ENCODE measurements around the gene ATG101. TPM values are rescaled to one million over a fixed set of nuclear protein-coding genes. Genes with fewer than 3 reads are reported as not detected.

ATG101 gene
- total and polyA plus RNA-seq, 2 of the 8 experiments (the other 6 are each of a cell fraction or from before 2014, with no cell fraction given) = 49.8 to 55.9 TPM

DNA sequence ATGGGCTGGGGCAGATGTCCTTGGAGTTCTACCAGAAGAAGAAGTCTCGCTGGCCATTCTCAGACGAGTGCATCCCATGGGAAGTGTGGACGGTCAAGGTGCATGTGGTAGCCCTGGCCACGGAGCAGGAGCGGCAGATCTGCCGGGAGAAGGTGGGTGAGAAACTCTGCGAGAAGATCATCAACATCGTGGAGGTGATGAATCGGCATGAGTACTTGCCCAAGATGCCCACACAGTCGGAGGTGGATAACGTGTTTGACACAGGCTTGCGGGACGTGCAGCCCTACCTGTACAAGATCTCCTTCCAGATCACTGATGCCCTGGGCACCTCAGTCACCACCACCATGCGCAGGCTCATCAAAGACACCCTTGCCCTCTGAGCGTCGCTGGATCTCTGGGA is 7.0 kb downstream of the ATG101 start:
- H3K9me3 ChIP-seq (ENCODE audit: insufficient read depth in 2 of 2, low read depth in 1 of 2, low read length in 1 of 2) = no peaks in the 10 kb centered on the region
- peaks cover 11 to 38% (median 20%) of the 10 kb centered on the region in 4 experiments for H3K36me3 ChIP-seq (ENCODE audit: control insufficient read depth in 2 of 4, insufficient read depth in 4 of 4, low read length in 3 of 4)
- no peak for FAIRE-seq
- no peak overlapping the region for H2BK12ac ChIP-seq (ENCODE audit: low read depth, low read length)
- H3K27ac ChIP-seq (ENCODE audit: low read depth, low read length) = no peak overlapping the region
- H3K4me1 ChIP-seq (replicated peaks in 1 of 4; ENCODE audit: control insufficient read depth in 3 of 4, insufficient read depth in 4 of 4, low read length in 3 of 4) = peaks cover 1 to 23% (median 9%) of the 10 kb centered on the region in 4 experiments; a peak in 6 of 7 replicates
- WGBS, 2 experiments (ENCODE audit: extremely low coverage in 1 of 2, insufficient coverage in 1 of 2, insufficient read length in 1 of 2, insufficient replicate concordance in 2 of 2, low coverage in 1 of 2, low lambda C conversion rate in 2 of 2, missing lambda C conversion rate in 1 of 2) = 95% methylated on average over 16 of the region's 16 CpGs; no CpG with 5 or more reads in 1 of the 2 experiments
- peaks cover 11% of the 10 kb centered on the region for H3K79me1 ChIP-seq (ENCODE audit: low read depth, low read length)
- no peak overlapping the region for H3K4me2 ChIP-seq (ENCODE audit: insufficient read depth in 1 of 2, low read depth in 2 of 2, low read length in 2 of 2)
- no peak overlapping the region for H3K4me3 ChIP-seq (ENCODE audit: extremely low read depth in 1 of 4, insufficient read depth in 2 of 4, low read depth in 3 of 4, low read length in 4 of 4)
- no peak overlapping the region for H3K9ac ChIP-seq (replicated peaks in 1 of 4; ENCODE audit: extremely low read depth in 1 of 4, low read depth in 3 of 4, low read length in 3 of 4)
- no peak overlapping the region for H3K14ac ChIP-seq (ENCODE audit: insufficient read length)
- no peak overlapping the region for H2BK20ac ChIP-seq (ENCODE audit: low read length)
- POLR2A ChIA-PET (ENCODE audit: partially characterized antibody) = no interaction called here
- no peak overlapping the region for H3K23ac ChIP-seq (ENCODE audit: insufficient read length)
- H2BK15ac ChIP-seq (ENCODE audit: low read length) = no peak overlapping the region
- H3K79me2 ChIP-seq (ENCODE audit: control insufficient read depth in 1 of 2, insufficient read depth in 2 of 2, low read length in 2 of 2) = peaks cover 0 to 22% of the 10 kb centered on the region in 2 experiments; a peak in 2 of 4 replicates
- H3K27me3 ChIP-seq (replicated peaks in 1 of 4; ENCODE audit: control insufficient read depth in 3 of 4, extremely low read depth in 1 of 4, insufficient read depth in 3 of 4, low read length in 3 of 4) = peaks cover 0 to 14% (median 1%) of the 10 kb centered on the region in 4 experiments; a peak in 5 of 7 replicates
- no peak for DNase-seq (ENCODE audit: low read depth in 1 of 2, low spot score in 2 of 2)
- H4K8ac ChIP-seq (ENCODE audit: extremely low read depth, insufficient read depth, low read length) = no peak overlapping the region
- H2BK5ac ChIP-seq (ENCODE audit: low read depth, low read length) = no peak overlapping the region; the same call in 1 of the 2 replicates
- CTCF ChIA-PET (ENCODE audit: partially characterized antibody) = interaction anchor here (1.2 to 34.1 kb wide), 3 partner anchors 43 to 83 kb away, joined by 3 to 1022 read pairs (median 7); no protein-coding TSS in a partner anchor
- no peak overlapping the region for H4K5ac ChIP-seq (ENCODE audit: insufficient read length, low read depth, low read length)
- TF ChIP-seq CHD2 (IDR thresholded peaks at IDR 0.05; ENCODE audit: low read length) = no peak
- TF ChIP-seq GABPA (IDR thresholded peaks at IDR 0.05; ENCODE audit: borderline replicate concordance, insufficient read depth, low read length) = no peak
- no peak for TF ChIP-seq BACH1 (IDR thresholded peaks at IDR 0.05; ENCODE audit: low read length)
- no peak overlapping the region for H2BK120ac ChIP-seq (replicated peaks; ENCODE audit: low read depth, low read length)
- H4K91ac ChIP-seq (replicated peaks; ENCODE audit: insufficient read length, low read length) = no peak overlapping the region
- no peak overlapping the region for H2AFZ ChIP-seq (ENCODE audit: low read length)
- no peak overlapping the region for H3K56ac ChIP-seq (replicated peaks; ENCODE audit: insufficient read length, low read depth, low read length)
- no peak overlapping the region for H3K4ac ChIP-seq (replicated peaks; ENCODE audit: insufficient read length, low read depth, low read length)
- H4K20me1 ChIP-seq (replicated peaks in 1 of 2; ENCODE audit: control insufficient read depth in 1 of 2, insufficient read depth in 2 of 2, low read length in 2 of 2) = peaks cover 3 to 30% of the 10 kb centered on the region in 2 experiments
- peaks cover 8% of the 10 kb centered on the region; the same call in 1 of the 2 replicates for H3K23me2 ChIP-seq (ENCODE audit: low read depth, low read length)
- H3K18ac ChIP-seq (ENCODE audit: extremely low read depth, low read length) = no peak overlapping the region
- no peak overlapping the region for H2AK5ac ChIP-seq (ENCODE audit: low read depth, low read length)

Measured in H1 (cell line).